ENCODE data around the gene PSMG3. TPM values are rescaled to one million over a fixed set of nuclear protein-coding genes. Genes with fewer than 3 reads are reported as not detected.
A peak's percentile ranks its signal among the peaks of the same experiment; 100 is the strongest.

PSMG3 gene
- total RNA-seq, 3 donors from 2014 or later, result 75.8 to 82.5 (median 82.5) TPM

DNA sequence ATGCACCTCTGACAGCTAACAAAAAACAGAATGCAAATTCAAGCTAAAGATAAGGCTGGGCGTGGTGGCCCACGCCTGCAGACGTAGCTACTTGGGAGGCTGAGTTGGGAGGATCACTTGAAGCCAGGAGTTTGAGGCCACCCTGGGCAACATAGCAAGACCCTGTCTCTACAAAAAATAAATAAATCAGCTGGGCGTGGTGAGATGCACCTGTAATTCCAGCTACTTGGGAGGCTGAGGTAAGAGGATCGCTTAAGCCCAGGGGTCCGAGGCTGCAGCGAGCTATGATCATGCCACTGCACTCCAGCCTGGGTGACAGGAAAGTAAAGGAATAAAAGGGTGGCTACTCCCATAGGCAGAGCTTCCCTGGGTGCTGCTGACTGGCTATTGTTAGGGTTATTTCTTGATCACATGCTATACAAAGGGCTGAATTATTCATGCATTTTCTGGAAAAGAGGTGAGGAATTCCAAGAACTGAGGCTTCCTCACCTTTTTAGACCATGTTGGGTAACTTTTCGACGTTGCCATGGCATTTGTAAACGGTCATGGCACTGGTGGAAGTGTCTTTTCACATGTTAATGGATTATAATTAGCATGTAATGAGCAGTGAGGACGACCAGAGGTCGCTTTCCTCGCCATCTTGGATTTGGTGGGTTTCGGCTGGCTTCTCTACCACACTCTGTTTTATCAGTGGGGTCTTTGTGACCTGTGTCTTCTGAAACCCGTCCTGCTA is 6.9 kb upstream of the PSMG3 start:
- DNase-seq, result no peak
- no peak for ATAC-seq
- no peaks in the 10 kb centered on the region for H3K36me3 Mint-ChIP-seq (ENCODE audit: insufficient read depth)
- H3K4me1 Mint-ChIP-seq (ENCODE audit: low read depth), result peaks cover 19% of the 10 kb centered on the region
- no peaks in the 10 kb centered on the region for H3K27me3 Mint-ChIP-seq (ENCODE audit: low read depth)
- H3K4me3 Mint-ChIP-seq, result no peak overlapping the region
- no peaks in the 10 kb centered on the region for H3K9me3 Mint-ChIP-seq

DNA sequence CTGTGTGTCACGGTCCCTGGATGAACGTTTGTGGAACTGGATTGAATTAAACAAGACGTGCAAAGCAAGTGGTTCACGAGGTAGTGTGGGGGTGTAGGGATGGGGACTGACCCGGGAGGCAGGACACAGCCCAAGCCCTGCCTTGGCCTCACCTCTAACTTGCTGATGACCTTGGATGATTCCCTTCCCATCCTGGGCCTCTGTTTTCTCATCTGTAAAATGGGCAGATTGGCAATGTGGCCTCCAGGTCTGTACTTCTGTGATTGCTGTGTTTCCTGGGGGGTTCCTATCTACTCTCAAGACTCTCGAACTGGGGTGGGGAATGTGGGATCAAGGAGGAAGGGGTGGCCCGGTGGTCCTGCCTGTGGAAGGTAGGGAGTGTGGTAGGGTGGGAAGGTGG is 6.0 kb upstream of the PSMG3 start:
- H3K9me3 Mint-ChIP-seq, result no peaks in the 10 kb centered on the region
- no peak overlapping the region for H3K4me3 Mint-ChIP-seq
- no peaks in the 10 kb centered on the region for H3K36me3 Mint-ChIP-seq (ENCODE audit: insufficient read depth)
- DNase-seq, result no peak
- no peak for ATAC-seq
- H3K4me1 Mint-ChIP-seq (ENCODE audit: low read depth), result peaks cover 27% of the 10 kb centered on the region
- H3K27me3 Mint-ChIP-seq (ENCODE audit: low read depth), result no peaks in the 10 kb centered on the region

DNA sequence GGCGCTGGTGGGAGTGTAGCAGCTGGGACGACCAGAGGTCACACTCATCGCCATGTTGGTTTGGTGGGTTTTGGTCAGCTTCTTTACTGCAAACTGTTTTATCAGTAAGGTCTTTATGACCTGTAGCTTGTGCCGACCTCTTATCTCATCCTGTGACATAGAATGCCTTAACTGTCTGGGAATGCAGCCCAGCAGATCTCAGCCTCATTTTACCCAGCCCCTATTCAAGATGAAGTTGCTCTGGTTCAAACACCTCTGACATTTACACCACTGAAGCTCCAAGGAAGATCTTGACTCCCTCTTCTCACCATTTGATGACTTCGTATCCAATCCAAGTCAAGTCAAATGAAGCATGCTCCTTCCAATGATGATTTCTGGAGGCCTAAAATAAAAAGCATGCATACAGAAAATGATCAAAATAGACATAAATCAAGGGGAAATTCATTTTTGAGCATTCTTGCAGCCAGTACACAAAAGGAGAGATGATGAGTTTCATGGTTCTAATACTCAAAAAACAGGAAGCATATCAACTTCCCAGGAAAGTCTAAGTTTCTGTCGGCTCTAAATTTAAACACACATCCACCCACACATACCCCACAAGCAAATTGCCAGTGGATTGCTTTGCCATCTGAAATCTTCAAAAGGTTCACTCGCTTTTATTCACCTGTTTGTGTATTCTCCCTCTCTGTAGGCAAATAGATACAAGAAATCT is 2.4 kb upstream of the PSMG3 start:
- Mint-ChIP-seq H3K9me3 (no peaks in the 10 kb centered on the region), H3K36me3 (ENCODE audit: insufficient read depth) (no peaks in the 10 kb centered on the region), H3K4me3 (peak overlapping the region; percentile 16), H3K27me3 (ENCODE audit: low read depth) (no peaks in the 10 kb centered on the region), H3K4me1 (ENCODE audit: low read depth) (peaks cover 35% of the 10 kb centered on the region)
- DNase-seq (no peak), ATAC-seq (no peak)

DNA sequence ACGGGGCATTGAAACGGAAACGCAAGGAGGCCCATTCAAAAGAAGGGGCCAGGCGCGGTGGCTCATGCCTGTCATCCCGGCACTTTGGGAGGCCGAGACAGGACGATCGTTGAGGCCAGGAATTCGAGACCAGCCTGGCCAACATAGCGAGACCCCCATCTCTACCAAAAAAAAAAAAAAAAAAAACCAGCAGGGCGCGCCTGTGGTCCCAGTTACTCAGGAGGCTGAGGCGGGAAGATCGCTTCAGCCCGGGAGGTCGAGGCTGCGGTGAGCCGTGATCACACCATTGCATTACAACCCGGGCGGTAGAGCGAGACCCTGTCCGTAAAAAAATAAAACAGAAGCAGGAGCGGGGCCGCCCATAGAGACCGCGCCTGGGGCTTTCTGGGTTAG is 396 bp downstream of the PSMG3 start:
- no peaks in the 10 kb centered on the region for H3K27me3 Mint-ChIP-seq (ENCODE audit: low read depth)
- peaks cover 35% of the 10 kb centered on the region for H3K4me1 Mint-ChIP-seq (ENCODE audit: low read depth)
- ATAC-seq (no peak), DNase-seq (no peak)
- H3K36me3 Mint-ChIP-seq (ENCODE audit: insufficient read depth), result peaks cover 3% of the 10 kb centered on the region
- H3K9me3 Mint-ChIP-seq, result no peaks in the 10 kb centered on the region
- H3K4me3 Mint-ChIP-seq, result peak overlapping the region; percentile 90

DNA sequence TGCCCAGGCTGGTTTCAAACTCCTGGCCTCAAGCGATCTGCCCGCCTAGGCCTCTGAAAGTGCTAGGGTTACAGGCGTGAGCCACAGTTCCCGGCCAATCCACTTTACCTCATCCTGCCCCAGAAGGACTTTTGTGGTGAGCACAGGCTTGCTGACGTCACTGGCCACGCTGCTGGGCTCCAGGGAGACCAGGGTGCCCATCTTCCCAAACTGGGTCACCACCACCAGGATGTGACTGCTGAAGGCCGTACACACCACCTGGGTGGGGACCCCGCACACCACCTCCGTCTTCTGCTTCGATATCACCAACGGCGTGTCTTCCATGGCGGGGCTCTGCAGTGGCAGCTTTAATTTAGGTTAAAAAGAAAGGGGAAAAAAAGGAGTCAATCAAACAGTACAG is 816 bp downstream of the PSMG3 start:
- Mint-ChIP-seq H3K27me3 (ENCODE audit: low read depth) (no peaks in the 10 kb centered on the region), H3K36me3 (ENCODE audit: insufficient read depth) (peaks cover 3% of the 10 kb centered on the region), H3K9me3 (no peaks in the 10 kb centered on the region), H3K4me1 (ENCODE audit: low read depth) (peaks cover 35% of the 10 kb centered on the region), H3K4me3 (peak overlapping the region; percentile 90)
- no peak for ATAC-seq
- DNase-seq, result no peak

DNA sequence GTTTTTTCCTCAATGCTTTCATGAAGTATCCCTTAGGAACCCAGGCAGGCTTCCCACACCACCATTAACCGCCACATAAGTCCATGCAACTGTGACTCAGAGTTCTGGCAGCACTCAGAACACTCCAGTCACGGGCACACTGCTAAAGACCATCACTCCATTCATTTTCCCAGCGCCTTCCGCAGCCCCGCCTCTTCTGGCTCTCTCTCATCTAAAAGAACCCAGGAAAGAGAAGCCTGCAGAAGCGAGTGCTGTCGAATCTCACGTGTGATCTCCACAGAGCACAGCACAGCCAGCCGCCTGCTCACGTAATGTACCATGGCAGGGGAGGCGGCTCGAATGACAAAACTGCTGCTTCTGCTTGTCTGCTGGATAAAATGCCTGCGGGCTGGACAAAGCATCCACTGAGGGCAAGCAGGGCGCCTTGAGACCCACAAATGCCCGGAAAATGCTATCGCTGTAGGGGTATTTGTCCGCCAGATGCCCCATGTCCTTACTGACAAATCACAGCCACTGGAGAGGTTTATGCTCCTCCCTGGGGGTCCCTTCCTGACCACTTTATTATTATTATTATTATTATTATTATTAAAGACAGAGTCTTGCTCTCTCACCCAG is 1.8 kb downstream of the PSMG3 start:
- Mint-ChIP-seq H3K36me3 (ENCODE audit: insufficient read depth) (peaks cover 3% of the 10 kb centered on the region), H3K4me1 (ENCODE audit: low read depth) (peaks cover 35% of the 10 kb centered on the region), H3K4me3 (peak overlapping the region; percentile 90), H3K27me3 (ENCODE audit: low read depth) (no peaks in the 10 kb centered on the region), H3K9me3 (no peaks in the 10 kb centered on the region)
- ATAC-seq, result no peak
- DNase-seq, result no peak

DNA sequence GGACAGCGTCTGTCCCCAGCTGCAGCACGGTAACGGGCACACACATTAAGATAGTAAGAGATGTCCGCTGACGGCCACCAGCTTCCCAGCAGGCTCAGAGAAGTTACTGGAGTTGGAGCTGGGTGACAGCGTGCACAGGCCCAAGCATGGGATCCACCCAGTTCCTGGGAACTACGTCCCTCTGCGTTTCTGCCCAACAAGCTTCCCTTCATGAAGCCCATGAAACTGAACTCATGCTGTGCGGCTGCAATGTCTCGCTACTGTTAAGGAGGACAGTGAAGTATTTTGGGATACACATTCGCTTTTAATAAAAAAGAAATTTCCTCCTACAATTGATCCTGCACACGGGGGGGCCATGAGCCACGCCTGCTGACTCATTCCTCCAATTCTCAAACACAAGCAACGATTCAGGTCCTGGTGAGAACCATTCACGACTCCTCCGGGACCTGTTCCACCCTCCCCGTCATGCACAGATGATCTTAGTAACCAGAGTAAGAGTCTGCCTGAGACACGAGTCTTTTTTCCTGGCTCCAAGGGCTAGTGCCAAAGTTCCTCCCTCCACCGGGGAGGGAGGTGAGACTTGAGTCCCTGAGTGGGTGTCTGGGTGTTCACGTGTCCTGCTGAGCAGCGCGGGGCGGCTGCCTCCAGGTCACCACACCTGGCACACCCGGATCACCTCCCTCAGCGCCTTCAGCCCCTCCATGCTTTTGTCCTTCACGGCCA is 2.6 kb downstream of the PSMG3 start:
- H3K4me3 Mint-ChIP-seq, result peak overlapping the region; percentile 6
- H3K27me3 Mint-ChIP-seq (ENCODE audit: low read depth), result no peaks in the 10 kb centered on the region
- peaks cover 3% of the 10 kb centered on the region for H3K36me3 Mint-ChIP-seq (ENCODE audit: insufficient read depth)
- peaks cover 29% of the 10 kb centered on the region for H3K4me1 Mint-ChIP-seq (ENCODE audit: low read depth)
- DNase-seq (no peak), ATAC-seq (no peak)
- no peaks in the 10 kb centered on the region for H3K9me3 Mint-ChIP-seq

DNA sequence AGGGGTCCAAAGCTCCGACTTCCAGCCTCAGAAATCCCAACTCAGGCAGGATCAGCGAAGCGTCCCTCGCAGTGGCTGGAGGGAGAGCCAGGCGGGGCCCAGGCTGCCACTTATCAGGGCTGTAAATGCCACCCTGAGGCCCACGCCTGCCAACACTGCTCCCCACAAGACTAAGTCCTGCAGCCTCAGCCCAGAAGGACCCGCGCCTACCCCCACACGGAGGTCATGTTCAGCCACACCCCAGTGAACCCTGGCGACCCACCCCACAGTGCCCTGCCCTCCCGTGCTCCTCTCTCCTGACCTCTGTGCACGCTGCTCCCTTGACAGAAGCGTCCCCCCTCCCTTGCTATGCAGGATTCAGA is 3.2 kb downstream of the PSMG3 start:
- DNase-seq, result no peak
- Mint-ChIP-seq H3K27me3 (ENCODE audit: low read depth) (no peaks in the 10 kb centered on the region), H3K4me1 (ENCODE audit: low read depth) (peaks cover 24% of the 10 kb centered on the region), H3K4me3 (no peak overlapping the region), H3K9me3 (no peaks in the 10 kb centered on the region), H3K36me3 (ENCODE audit: insufficient read depth) (peaks cover 3% of the 10 kb centered on the region)
- ATAC-seq, result no peak

DNA sequence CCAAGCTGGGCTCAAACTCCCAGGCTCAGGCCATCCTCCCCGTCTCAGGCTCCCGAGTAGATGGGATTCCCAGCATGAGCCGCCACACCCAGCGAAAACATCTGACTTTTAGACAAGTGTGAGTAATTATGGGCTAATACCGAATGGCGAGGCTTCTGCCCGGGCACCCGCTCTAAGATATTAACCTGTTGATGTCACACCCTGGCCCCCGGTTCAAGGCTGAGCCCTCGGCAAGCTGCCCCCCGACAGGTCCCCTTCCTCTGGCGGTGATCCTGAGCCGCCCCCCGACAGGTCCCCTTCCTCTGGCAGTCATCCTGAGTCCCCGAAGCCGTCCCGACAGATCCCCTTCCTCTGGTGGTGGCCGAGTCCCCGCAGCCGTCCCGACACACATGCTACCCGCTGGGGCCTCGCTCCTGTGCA is 5.2 kb downstream of the PSMG3 start:
- Mint-ChIP-seq H3K9me3 (no peaks in the 10 kb centered on the region), H3K27me3 (ENCODE audit: low read depth) (no peaks in the 10 kb centered on the region), H3K4me1 (ENCODE audit: low read depth) (peaks cover 14% of the 10 kb centered on the region), H3K4me3 (no peak overlapping the region), H3K36me3 (ENCODE audit: insufficient read depth) (peaks cover 3% of the 10 kb centered on the region)
- ATAC-seq, result no peak
- no peak for DNase-seq

DNA sequence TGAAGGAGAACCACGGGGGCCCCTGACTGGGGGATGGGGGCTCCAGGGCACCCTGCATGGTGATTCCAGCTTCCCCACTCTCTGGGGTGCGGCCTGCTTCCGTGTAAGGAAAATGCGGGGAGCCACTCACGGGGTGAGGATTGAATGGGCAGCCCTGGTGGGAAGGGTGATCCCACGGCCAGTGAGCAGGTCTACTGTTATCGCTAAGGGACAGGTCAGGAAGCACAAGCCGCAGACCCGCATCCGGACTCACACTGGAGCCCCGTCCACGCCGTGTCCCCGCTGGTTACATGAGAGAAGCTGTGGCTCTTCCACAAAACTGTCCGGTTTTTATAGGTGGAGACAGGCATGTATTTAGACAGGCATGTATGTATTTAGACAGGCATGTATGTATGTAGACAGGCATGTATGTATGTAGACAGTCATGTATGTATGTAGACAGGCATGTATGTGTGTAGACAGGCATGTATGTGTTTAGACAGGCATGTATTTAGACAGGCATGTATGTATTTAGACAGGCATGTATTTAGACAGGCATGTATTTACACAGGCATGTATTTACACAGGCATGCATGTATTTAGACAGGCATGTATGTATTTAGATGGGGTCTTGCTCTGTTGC is 5.7 kb downstream of the PSMG3 start:
- ATAC-seq (no peak), DNase-seq (no peak)
- Mint-ChIP-seq H3K27me3 (ENCODE audit: low read depth) (no peaks in the 10 kb centered on the region), H3K36me3 (ENCODE audit: insufficient read depth) (peaks cover 3% of the 10 kb centered on the region), H3K4me1 (ENCODE audit: low read depth) (peaks cover 12% of the 10 kb centered on the region), H3K4me3 (no peak overlapping the region), H3K9me3 (no peaks in the 10 kb centered on the region)

DNA sequence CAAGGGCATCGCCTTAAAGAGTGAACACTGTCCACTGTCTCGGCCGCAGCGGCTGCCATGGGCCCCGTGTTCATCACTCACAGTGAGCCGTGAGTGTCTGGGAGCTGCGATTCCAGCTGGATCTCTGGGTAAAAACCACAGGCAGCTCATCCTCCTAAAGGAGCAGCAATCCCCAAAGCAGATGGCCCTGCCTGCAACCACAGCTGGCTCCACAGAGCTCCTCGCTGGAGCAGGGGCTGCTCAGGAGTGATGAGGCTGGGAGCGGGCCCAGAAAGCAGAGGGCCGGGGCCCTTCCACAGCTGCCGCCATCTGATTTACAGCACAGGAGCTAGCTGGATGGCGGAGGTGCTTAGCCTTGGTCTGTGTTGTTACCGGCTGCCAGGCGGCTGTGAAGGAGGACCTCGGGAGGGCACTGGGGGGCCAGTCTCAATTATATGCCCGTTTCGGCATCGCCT is 7.2 kb downstream of the PSMG3 start:
- ATAC-seq (no peak), DNase-seq (no peak)
- Mint-ChIP-seq H3K4me3 (no peak overlapping the region), H3K9me3 (no peaks in the 10 kb centered on the region), H3K36me3 (ENCODE audit: insufficient read depth) (peaks cover 3% of the 10 kb centered on the region), H3K4me1 (ENCODE audit: low read depth) (peaks cover 2% of the 10 kb centered on the region), H3K27me3 (ENCODE audit: low read depth) (no peaks in the 10 kb centered on the region)

DNA sequence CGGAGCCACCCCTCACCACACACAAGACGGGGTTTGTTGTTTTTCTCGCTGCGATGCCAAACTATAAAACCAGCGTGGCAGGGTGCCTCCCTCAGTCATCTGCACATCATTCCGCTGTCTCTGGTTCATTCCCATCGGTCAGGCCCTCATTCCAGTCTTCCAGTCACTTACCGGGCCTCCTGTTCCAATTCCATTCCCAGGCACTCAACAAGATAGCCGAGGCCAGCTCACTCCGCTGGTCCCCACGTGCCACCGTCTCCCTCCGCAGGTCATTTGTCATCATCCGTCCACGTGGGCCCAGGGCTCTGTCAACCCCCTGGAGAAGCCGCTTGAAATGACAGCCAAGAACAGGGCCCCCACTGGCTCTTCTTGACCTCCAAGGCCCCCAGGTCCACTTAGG is 7.7 kb downstream of the PSMG3 start:
- H3K4me1 Mint-ChIP-seq (ENCODE audit: low read depth), result no peaks in the 10 kb centered on the region
- H3K36me3 Mint-ChIP-seq (ENCODE audit: insufficient read depth), result peaks cover 3% of the 10 kb centered on the region
- H3K9me3 Mint-ChIP-seq, result no peaks in the 10 kb centered on the region
- no peak overlapping the region for H3K4me3 Mint-ChIP-seq
- ATAC-seq (no peak), DNase-seq (no peak)
- no peaks in the 10 kb centered on the region for H3K27me3 Mint-ChIP-seq (ENCODE audit: low read depth)

DNA sequence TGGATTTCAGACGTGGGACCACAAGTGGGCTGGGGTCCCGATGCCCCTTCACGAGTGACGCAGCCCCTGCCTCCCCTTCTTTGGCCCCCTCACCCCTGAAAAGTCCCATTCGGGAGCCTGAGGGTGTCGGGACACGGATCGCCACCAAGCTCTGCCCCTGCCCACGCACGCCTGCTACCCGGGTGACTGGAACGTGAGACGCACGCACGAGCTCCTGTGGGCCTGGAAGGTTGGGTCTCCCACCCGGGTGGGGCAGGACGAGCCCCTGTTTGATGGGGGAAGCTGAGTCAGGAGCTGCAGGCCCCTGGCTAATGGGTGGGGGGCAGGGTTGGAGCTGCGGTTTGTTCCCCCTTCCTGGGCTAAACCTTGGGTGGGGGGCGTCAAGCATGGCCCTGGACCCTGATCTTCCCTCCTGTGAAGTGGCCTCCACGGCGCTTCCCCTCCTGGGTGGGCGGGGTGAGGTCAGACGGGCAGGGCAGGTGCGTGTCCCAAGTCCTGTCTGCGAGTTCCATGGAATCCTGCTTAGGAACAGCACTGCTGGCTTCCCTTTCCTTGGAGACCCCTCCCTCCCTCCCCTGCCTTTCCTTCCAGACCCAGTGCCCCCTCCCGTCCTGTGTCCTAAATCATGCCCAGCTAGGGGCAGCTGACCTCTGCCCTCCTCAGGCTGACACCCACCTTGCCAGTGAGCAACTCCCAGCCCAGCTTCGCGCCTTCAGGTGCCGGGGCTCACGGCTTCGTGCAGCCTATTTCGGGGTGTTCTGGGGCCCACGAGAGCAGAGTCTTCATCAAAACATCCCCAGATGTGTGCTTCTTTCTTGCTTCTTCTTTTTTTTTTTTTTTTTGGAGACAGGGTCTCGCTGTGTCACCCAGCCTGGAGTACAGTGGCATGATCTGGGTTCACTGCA is 8.5 kb downstream of the PSMG3 start:
- no peak for DNase-seq
- H3K9me3 Mint-ChIP-seq, result no peaks in the 10 kb centered on the region
- H3K36me3 Mint-ChIP-seq (ENCODE audit: insufficient read depth), result no peaks in the 10 kb centered on the region
- H3K4me1 Mint-ChIP-seq (ENCODE audit: low read depth), result no peaks in the 10 kb centered on the region
- no peaks in the 10 kb centered on the region for H3K27me3 Mint-ChIP-seq (ENCODE audit: low read depth)
- no peak for ATAC-seq
- no peak overlapping the region for H3K4me3 Mint-ChIP-seq
